GM20431 (cell line): Measurements from ENCODE around the gene FMO1.
"Not testable (repeated sequence)": the region's sequence is repeated elsewhere in the genome, so short reads cannot be mapped to it uniquely, and the experiment has no call there.

Experiments used
- in situ Hi-C: fragments of 300-500 bp; cut with MseI, MboI; formaldehyde crosslinking; loops from one replicate; pipeline ENCODE4 v1.15.0; 2020; ENCODE audit warnings: low sequenced_read_pairs; ENCODE audit not compliant: unreplicated experiment

The FMO1 gene

DNA sequence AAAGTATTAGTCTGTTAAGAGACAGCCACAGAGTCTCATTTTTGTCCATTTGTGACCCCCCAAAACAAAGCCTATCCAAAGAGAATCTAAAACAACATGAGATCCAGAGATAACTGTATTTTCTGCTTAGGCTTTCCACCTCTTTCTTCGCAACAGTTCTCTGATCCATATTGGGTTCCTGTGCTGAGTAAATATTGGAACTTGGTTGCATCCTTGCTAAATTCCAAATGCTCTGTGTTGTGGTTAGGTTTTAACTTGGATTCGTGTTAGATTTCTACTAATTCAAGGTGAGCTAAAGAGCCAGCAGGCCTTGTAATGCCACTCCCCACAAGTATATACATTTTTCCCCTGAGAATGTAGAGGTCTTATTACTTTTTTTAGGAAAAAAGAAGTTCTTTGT lies 29.2 kb downstream of the FMO1 start:
- in situ Hi-C loops, result no loop called here

DNA sequence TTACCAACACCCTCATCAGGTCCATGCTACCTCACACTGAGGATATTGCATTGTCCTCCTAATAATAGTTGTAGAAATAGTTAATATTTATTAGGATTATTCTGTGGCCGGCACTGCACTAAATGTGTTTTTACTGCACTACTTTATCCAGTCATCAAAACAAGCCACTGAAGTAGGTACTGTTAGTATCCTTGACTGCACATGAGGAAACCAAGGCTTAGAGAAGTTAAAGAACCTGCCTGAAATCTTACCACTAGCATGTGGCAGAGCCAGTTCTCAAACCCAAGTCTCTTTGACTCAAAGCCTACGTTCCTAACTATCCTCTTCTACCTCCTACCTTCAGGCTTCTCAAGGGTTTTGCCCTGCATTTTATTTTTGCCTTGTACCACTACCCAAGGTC lies 30.9 kb downstream of the FMO1 start:
- in situ Hi-C loops, result no loop called here

- in situ Hi-C loops, result no loop called here
These were observed 31.4 kb downstream of the FMO1 start for GRCh38 chr1:171279678-171280077.

DNA sequence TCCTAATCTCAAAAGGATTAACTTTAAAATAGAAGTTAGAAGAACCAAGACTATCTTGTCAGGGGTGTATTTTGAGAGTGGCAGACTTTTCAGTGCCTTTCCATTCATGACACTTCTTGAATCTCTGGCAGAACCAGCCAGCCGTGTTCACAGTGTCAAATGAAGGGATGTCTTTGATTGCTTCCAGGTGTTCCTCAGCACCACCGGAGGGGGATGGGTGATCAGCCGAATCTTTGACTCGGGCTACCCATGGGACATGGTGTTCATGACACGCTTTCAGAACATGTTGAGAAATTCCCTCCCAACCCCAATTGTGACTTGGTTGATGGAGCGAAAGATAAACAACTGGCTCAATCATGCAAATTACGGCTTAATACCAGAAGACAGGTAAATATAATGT lies 32.3 kb downstream of the FMO1 start:
- in situ Hi-C loops, result no loop called here

GRCh38 chr1:171286032-171286705 lies 37.9 kb downstream of the FMO1 start:
- in situ Hi-C loops, result no loop called here

- in situ Hi-C loops, result no loop called here
These were observed 42.3 kb downstream of the FMO1 start for GRCh38 chr1:171290621-171291020.

DNA sequence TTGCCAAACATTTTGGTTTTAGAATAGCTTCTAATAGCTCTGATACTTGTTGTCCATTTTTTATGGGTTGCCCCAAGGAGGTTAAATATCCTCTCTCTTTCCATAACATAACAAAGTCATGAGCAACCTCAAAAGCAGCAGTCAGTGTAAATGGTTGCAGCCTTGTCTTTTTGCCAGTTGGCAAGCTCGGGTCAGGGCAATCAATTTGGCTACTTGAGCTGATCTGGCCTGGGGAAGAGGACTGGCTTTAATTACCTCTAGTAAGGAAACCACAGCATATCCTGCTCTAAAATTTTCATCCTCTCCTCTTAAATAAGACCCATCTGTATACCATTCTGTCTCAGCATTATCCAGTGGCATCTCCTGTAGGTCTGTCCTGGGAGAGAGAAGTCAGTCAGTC lies 44.5 kb downstream of the FMO1 start:
- in situ Hi-C loops, result no loop called here

DNA sequence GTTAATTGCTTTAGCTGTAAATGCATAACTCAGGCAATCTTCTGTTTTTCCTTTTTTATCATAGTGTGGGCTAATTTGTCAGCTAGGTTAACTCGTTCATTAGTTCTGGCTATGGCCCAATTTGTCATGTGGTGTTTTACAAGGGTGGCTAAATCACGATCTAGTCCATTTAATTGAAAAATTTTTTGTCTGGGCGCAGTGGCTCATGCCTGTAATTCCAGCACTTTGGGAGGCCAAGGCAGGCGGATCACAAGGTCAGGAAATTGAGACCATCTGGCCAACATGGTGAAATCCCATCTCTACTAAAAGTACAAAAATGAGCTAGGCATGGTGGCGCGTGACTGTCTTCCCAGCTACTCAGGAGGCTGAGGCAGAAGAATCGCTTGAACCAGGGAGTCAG lies 47.1 kb downstream of the FMO1 start:
- in situ Hi-C loops, result not testable (repeated sequence)

DNA sequence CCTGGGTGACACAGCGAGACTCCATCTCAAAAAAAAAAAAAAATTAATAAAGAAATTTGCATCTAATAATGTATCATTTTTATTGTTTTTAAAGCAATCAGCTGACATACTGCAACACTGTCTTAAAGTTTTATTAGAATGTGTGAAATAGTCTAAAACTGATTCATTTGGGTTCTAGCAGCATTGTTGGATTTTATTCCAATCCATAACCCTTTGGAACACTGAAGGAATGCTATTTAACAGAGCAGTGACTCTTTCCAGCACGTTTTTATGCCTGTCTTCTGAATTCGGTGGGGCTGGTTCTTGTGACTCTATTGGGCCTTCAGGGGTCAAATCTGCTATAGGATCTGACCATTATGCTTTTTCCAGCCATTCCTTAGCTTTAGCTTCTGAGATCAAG lies 47.5 kb downstream of the FMO1 start:
- in situ Hi-C loops, result no loop called here

- in situ Hi-C loops, result no loop called here
These were observed 48.6 kb downstream of the FMO1 start for GRCh38 chr1:171296897-171297296.

DNA sequence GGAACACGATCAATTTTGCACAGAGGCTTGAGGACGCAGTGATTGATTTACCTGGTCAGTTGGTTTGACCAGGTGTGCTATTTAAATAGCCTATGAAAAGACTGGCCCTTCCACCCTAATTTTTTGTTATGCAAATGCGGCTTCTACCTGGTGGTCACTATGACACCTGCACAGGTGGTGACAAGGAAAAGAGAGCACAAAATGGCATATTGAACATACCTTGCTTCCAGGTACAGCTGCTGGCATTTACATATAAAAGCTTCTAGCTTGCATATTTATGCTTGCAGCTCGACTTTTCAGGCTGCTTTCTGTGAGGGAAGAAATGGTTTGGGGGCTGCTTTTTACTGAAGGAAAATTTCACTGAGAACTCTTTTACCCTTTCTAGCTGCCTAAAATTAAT lies 50.4 kb downstream of the FMO1 start:
- in situ Hi-C loops, result no loop called here

DNA sequence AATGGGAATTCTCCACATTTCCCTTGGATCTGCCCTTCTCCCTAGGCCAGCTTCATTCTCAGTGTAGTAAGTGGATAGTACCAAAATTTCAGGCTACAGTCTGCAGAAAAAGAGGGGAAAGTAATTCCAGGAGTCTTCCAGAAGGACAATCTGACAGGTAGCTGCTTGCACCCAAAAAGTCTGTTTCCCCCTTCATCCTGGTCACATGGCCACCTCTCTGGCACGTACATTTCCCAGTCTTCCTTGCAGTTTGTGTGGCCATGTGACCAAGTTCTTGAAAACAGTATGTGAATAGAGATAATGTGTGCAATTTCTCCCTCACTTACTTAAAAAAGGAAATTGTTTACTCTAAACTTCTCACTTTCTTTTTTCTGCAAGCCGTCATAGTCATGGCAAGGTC lies 51.0 kb downstream of the FMO1 start:
- in situ Hi-C loops, result no loop called here

DNA sequence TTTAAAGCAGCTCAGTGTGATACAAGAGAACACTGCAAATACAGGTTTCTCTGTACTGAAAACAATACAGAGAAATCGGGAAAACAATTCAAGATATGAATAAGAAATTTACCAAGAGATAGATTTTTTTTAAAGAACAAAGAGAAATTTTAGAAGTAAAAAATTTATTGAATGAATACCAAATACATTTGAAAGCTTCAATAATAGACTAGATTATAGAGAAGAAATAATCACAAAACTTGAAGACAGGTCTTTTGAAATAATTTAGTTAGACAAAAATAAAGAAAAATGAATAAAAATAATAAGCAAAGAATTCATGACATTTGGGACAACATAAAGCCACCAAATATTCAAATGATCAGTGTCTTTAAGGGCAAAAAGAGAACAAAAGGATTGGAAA lies 52.1 kb downstream of the FMO1 start:
- in situ Hi-C loops, result no loop called here

DNA sequence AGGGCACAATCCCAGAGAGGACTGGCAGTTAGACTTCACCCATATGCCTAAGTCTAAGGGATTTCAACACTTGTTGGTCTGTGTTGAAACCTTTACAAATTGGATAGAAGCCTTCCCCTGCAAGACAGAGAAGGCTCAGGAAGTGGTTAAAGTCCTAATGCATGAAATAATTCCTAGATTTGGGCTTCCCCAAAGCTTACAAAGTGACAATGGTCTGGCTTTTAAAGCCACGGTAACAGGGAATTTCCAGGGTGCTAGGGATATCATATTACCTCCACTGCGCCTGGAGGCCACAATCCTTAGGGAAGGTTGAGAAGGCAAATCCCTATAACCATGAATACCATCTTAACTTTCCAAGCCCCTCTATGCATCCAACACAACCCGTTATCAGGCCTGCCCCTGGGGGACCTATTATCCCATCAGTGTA lies 62.4 kb downstream of the FMO1 start:
- in situ Hi-C loops, result no loop called here

- in situ Hi-C loops, result no loop called here
These were observed 63.7 kb downstream of the FMO1 start for GRCh38 chr1:171311771-171312558.

DNA sequence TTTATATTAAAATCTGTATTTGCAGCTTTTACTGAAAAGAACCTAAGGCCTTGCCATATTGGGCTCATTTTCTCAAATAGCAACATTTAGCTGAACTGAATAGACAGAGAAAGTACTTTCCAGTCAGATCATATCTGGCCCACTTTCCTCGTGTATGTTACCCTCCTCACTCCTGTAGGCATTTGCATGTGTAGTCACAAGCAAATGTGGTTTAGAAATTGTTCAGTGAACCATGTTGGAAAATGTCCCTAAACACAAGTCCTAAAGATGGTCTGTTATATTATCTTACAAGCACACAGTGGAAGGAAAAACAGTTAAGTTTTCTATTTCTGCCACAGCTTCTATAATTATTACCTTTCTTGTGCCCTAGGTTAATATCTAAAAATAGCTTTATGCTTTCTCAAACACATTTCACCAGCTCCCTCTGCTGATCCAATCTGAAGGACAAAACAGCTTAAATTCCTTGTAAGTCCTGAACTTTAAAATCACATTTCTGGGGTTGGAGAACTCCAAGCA lies 65.1 kb downstream of the FMO1 start:
- in situ Hi-C loops, result no loop called here

GRCh38 chr1:171313835-171314320 lies 65.6 kb downstream of the FMO1 start, which contains the start of gene FMO4:
Gene FMO4 (plus strand): TSS chr1:171314183. CDS start chr1:171319826, 5,643 bp downstream.
- in situ Hi-C loops, result no loop called here

- in situ Hi-C loops, result no loop called here
These were observed 81.0 kb downstream of the FMO1 start for GRCh38 chr1:171329251-171329650.

GRCh38 chr1:171334024-171334640 lies 85.8 kb downstream of the FMO1 start:
- in situ Hi-C loops, result no loop called here
